Vagina (tissue), 2 donors: Measurements from ENCODE around the gene CADPS2.

Experiments
- POLR2A ChIP-seq, 2 donors: fragments of 450-650 bp; IDR thresholded peaks; one replicate each; pipeline ENCODE4 v1.6.1; 2017; ENCODE audit warnings: antibody characterized with exemption in 2 of 2, mild to moderate bottlenecking in 2 of 2, moderate library complexity in 2 of 2
- POLR2AphosphoS5 ChIP-seq, 2 donors: sonication (generic); formaldehyde crosslinking; IDR thresholded peaks; one replicate each; pipeline ENCODE4 v1.9.0; 2017; ENCODE audit warnings: antibody characterized with exemption in 2 of 2, mild to moderate bottlenecking in 2 of 2, low read depth in 1 of 2; ENCODE audit not compliant: insufficient read depth in 1 of 2
- TF ChIP-seq, protein P1 (sequence below), 3 experiments: fragments of 450-650 bp in 2 of 3; fragments of 200-600 bp in 1 of 3; sonication (generic) in 1 of 3; IDR thresholded peaks; one replicate each; pipeline ENCODE4 v1.5.1; 2017 to 2019; ENCODE audit warnings: antibody characterized with exemption in 3 of 3, mild to moderate bottlenecking in 2 of 3, moderate library complexity in 2 of 3

DNA sequence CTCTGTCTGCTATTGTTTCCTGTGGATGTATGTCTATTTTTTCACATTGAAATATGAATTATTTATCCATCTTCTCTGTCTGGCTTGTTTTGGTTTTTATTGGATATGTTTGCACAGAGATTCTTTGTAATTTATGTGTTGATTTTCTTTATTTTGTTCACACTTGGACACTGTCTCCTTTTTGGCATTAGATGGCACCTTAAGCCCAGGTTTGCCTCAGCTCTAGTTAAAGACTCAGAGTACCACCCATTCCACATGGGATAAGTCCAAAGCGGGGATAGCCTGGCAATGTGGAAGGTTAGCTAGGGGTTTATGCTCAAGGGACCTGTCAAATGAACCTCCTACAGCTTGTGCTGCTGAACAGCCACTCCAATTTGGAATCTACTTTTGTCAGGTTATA, 595.8 kb downstream of the CADPS2 start:
- TF ChIP-seq, protein P1, sequence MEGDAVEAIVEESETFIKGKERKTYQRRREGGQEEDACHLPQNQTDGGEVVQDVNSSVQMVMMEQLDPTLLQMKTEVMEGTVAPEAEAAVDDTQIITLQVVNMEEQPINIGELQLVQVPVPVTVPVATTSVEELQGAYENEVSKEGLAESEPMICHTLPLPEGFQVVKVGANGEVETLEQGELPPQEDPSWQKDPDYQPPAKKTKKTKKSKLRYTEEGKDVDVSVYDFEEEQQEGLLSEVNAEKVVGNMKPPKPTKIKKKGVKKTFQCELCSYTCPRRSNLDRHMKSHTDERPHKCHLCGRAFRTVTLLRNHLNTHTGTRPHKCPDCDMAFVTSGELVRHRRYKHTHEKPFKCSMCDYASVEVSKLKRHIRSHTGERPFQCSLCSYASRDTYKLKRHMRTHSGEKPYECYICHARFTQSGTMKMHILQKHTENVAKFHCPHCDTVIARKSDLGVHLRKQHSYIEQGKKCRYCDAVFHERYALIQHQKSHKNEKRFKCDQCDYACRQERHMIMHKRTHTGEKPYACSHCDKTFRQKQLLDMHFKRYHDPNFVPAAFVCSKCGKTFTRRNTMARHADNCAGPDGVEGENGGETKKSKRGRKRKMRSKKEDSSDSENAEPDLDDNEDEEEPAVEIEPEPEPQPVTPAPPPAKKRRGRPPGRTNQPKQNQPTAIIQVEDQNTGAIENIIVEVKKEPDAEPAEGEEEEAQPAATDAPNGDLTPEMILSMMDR (IDR thresholded peaks at IDR 0.05), result no peak
- TF ChIP-seq POLR2A (IDR thresholded peaks at IDR 0.05) (no peak), POLR2AphosphoS5 (IDR thresholded peaks at IDR 0.05; ENCODE audit: insufficient read depth in 1 of 2, low read depth in 1 of 2) (no peak)
